Measurements from ENCODE around the gene SMIM36.
"Not testable (repeated sequence)": the region's sequence is repeated elsewhere in the genome, so short reads cannot be mapped to it uniquely, and the experiment has no call there.

The SMIM36 gene

GRCh38 chr17:55433629-55434422 is 77.4 kb downstream of the SMIM36 start:
- peak; percentile 89 for DNase-seq (ENCODE audit: low read depth)

- DNase-seq (ENCODE audit: low read depth), result no peak
These were observed 78.1 kb downstream of the SMIM36 start for GRCh38 chr17:55433029-55433628.

GRCh38 chr17:55432358-55433028 is 78.8 kb downstream of the SMIM36 start:
- no peak for DNase-seq (ENCODE audit: low read depth)

GRCh38 chr17:55431914-55432313 is 79.3 kb downstream of the SMIM36 start:
- not testable (repeated sequence) for DNase-seq (ENCODE audit: low read depth)

- DNase-seq (ENCODE audit: low read depth), result no peak
These were observed 80.5 kb downstream of the SMIM36 start for GRCh38 chr17:55430541-55431288.

GRCh38 chr17:55427587-55427882 is 83.7 kb downstream of the SMIM36 start:
- no peak for DNase-seq (ENCODE audit: low read depth)

- peak; percentile 86 for DNase-seq (ENCODE audit: low read depth)
These were observed 84.2 kb downstream of the SMIM36 start for GRCh38 chr17:55426851-55427586.

GRCh38 chr17:55424893-55425540 is 86.2 kb downstream of the SMIM36 start:
- DNase-seq (ENCODE audit: low read depth), result no peak

GRCh38 chr17:55423535-55423934 is 87.7 kb downstream of the SMIM36 start:
- DNase-seq (ENCODE audit: low read depth), result no peak

- not testable (repeated sequence) for DNase-seq (ENCODE audit: low read depth)
These were observed 88.5 kb downstream of the SMIM36 start for GRCh38 chr17:55422828-55423164.

GRCh38 chr17:55421179-55421934 is 89.9 kb downstream of the SMIM36 start, which contains the start of gene MMD:
MMD (minus strand) TSS chr17:55421835; CDS start chr17:55421695, 140 bp downstream.
- no peak for DNase-seq (ENCODE audit: low read depth)

GRCh38 chr17:55420776-55421178 is 90.5 kb downstream of the SMIM36 start:
- no peak for DNase-seq (ENCODE audit: low read depth)

GRCh38 chr17:55420067-55420775 is 91.0 kb downstream of the SMIM36 start:
- DNase-seq (ENCODE audit: low read depth), result no peak

- no peak for DNase-seq (ENCODE audit: low read depth)
These were observed 92.6 kb downstream of the SMIM36 start for GRCh38 chr17:55418369-55419268.

- DNase-seq (ENCODE audit: low read depth), result no peak
These were observed 93.6 kb downstream of the SMIM36 start for GRCh38 chr17:55417411-55418268.

GRCh38 chr17:55416470-55417052 is 94.7 kb downstream of the SMIM36 start:
- no peak for DNase-seq (ENCODE audit: low read depth)

- no peak for DNase-seq (ENCODE audit: low read depth)
These were observed 95.3 kb downstream of the SMIM36 start for GRCh38 chr17:55416000-55416399.

GRCh38 chr17:55414983-55415382 is 96.3 kb downstream of the SMIM36 start:
- no peak for DNase-seq (ENCODE audit: low read depth)
